Measurements from ENCODE around the gene ZNF341.
"Not testable (repeated sequence)": the region's sequence is repeated elsewhere in the genome, so short reads cannot be mapped to it uniquely, and the experiment has no call there.

The ZNF341 gene

GRCh38 chr20:33730946-33731692, 677 bp upstream of the ZNF341 start:
- DNase-seq (ENCODE audit: low read depth), result no peak

GRCh38 chr20:33732166-33732970, 572 bp downstream of the ZNF341 start:
- peak; percentile 64 for DNase-seq (ENCODE audit: low read depth)

GRCh38 chr20:33733654-33734576, 2.1 kb downstream of the ZNF341 start:
- no peak for DNase-seq (ENCODE audit: low read depth)

GRCh38 chr20:33736962-33737361, 5.2 kb downstream of the ZNF341 start:
- no peak for DNase-seq (ENCODE audit: low read depth)

GRCh38 chr20:33739493-33739892, 7.7 kb downstream of the ZNF341 start:
- no peak for DNase-seq (ENCODE audit: low read depth)

GRCh38 chr20:33740189-33740588, 8.4 kb downstream of the ZNF341 start:
- no peak for DNase-seq (ENCODE audit: low read depth)

GRCh38 chr20:33744181-33744580, 12.4 kb downstream of the ZNF341 start:
- DNase-seq (ENCODE audit: low read depth), result no peak

GRCh38 chr20:33744773-33745385, 13.1 kb downstream of the ZNF341 start:
- DNase-seq (ENCODE audit: low read depth), result no peak

GRCh38 chr20:33746325-33746998, 14.7 kb downstream of the ZNF341 start:
- no peak for DNase-seq (ENCODE audit: low read depth)

GRCh38 chr20:33751775-33752174, 20.0 kb downstream of the ZNF341 start:
- no peak for DNase-seq (ENCODE audit: low read depth)

- DNase-seq (ENCODE audit: low read depth), result no peak
These were observed 21.3 kb downstream of the ZNF341 start for GRCh38 chr20:33753143-33753542.

GRCh38 chr20:33753763-33754162, 22.0 kb downstream of the ZNF341 start:
- DNase-seq (ENCODE audit: low read depth), result no peak

GRCh38 chr20:33755936-33756490, 24.2 kb downstream of the ZNF341 start:
- not testable (repeated sequence) for DNase-seq (ENCODE audit: low read depth)

GRCh38 chr20:33757046-33757445, 25.2 kb downstream of the ZNF341 start:
- DNase-seq (ENCODE audit: low read depth), result no peak

GRCh38 chr20:33757458-33757857, 25.7 kb downstream of the ZNF341 start:
- no peak for DNase-seq (ENCODE audit: low read depth)

- DNase-seq (ENCODE audit: low read depth), result no peak
These were observed 30.0 kb downstream of the ZNF341 start for GRCh38 chr20:33761698-33762250.

- DNase-seq (ENCODE audit: low read depth), result no peak
These were observed 33.3 kb downstream of the ZNF341 start for GRCh38 chr20:33765099-33765498.

- DNase-seq (ENCODE audit: low read depth), result no peak
These were observed 33.8 kb downstream of the ZNF341 start for GRCh38 chr20:33765592-33765991.

- DNase-seq (ENCODE audit: low read depth), result no peak
These were observed 34.9 kb downstream of the ZNF341 start for GRCh38 chr20:33766686-33767085.

GRCh38 chr20:33767777-33768138, 36.0 kb downstream of the ZNF341 start:
- no peak for DNase-seq (ENCODE audit: low read depth)

- DNase-seq (ENCODE audit: low read depth), result no peak
These were observed 37.2 kb downstream of the ZNF341 start for GRCh38 chr20:33769043-33769442.

All from stimulated activated CD8-positive, alpha-beta memory T cell treated with anti-CD3 and anti-CD28 coated beads, Interleukin-12 subunit alpha, Interleukin-12 subunit beta, amount 100 ng/mL, for 1 hour (primary cell).